Activated effector memory CD4-positive, alpha-beta T cell treated with Interleukin-2 at 50 U/mL for 16 hours (primary cell): ENCODE measurements around the gene PRPF40B.
A peak's percentile ranks its signal among the peaks of the same experiment; 100 is the strongest.

Source experiments
- DNase-seq: peaks from one replicate; pipeline ENCODE4 v3.0.0-alpha.2; 2020

The PRPF40B gene

GRCh38 chr12:49661746-49662145 lies 38.4 kb downstream of the PRPF40B start:
- no peak for DNase-seq

- DNase-seq: peak; percentile 64
Observed at GRCh38 chr12:49662998-49663843, 39.9 kb downstream of the PRPF40B start.

GRCh38 chr12:49664167-49664566 lies 40.8 kb downstream of the PRPF40B start:
- no peak for DNase-seq

- no peak for DNase-seq
Observed at GRCh38 chr12:49664591-49665239, 41.4 kb downstream of the PRPF40B start.

GRCh38 chr12:49665384-49665783 lies 42.0 kb downstream of the PRPF40B start:
- no peak for DNase-seq

GRCh38 chr12:49666176-49666575 lies 42.8 kb downstream of the PRPF40B start:
- no peak for DNase-seq

- no peak for DNase-seq
Observed at GRCh38 chr12:49667325-49668090, 44.1 kb downstream of the PRPF40B start.

- DNase-seq: no peak
Observed at GRCh38 chr12:49669796-49670195, 46.4 kb downstream of the PRPF40B start.

- peak; percentile 50 for DNase-seq
Observed at GRCh38 chr12:49671031-49671765, 47.8 kb downstream of the PRPF40B start.

- no peak for DNase-seq
Observed at GRCh38 chr12:49672301-49673217, 49.2 kb downstream of the PRPF40B start.

GRCh38 chr12:49673446-49674317 lies 50.3 kb downstream of the PRPF40B start:
- DNase-seq: no peak

GRCh38 chr12:49674318-49674981 lies 51.1 kb downstream of the PRPF40B start:
- no peak for DNase-seq

- DNase-seq: no peak
Observed at GRCh38 chr12:49675137-49675536, 51.8 kb downstream of the PRPF40B start.

GRCh38 chr12:49678711-49679110 lies 55.4 kb downstream of the PRPF40B start:
- DNase-seq: no peak

- no peak for DNase-seq
Observed at GRCh38 chr12:49680075-49680474, 56.7 kb downstream of the PRPF40B start.

- DNase-seq: no peak
Observed at GRCh38 chr12:49683599-49684309, 60.4 kb downstream of the PRPF40B start.

- no peak for DNase-seq
Observed at GRCh38 chr12:49684310-49684854, 61.0 kb downstream of the PRPF40B start.

GRCh38 chr12:49687941-49688340 lies 64.6 kb downstream of the PRPF40B start:
- DNase-seq: no peak

- no peak for DNase-seq
Observed at GRCh38 chr12:49689237-49689636, 65.9 kb downstream of the PRPF40B start.
